GM18909 (cell line): ENCODE measurements around the gene RUVBL2.
"Not testable (repeated sequence)": the region's sequence is repeated elsewhere in the genome, so short reads cannot be mapped to it uniquely, and the experiment has no call there.

Experiments used
- ATAC-seq: cut with Tn5 transposase; IDR thresholded peaks from one replicate; pipeline ENCODE4 v1.9.1; 2021; ENCODE audit warnings: mild to moderate bottlenecking; ENCODE audit not compliant: unreplicated experiment, poor library complexity

Gene RUVBL2

GRCh38 chr19:49038557-49039276 lies 45.0 kb downstream of the RUVBL2 start:
- not testable (repeated sequence) for ATAC-seq

GRCh38 chr19:49039736-49040135 lies 46.0 kb downstream of the RUVBL2 start:
- not testable (repeated sequence) for ATAC-seq

- ATAC-seq = no peak
These were observed 48.5 kb downstream of the RUVBL2 start for GRCh38 chr19:49042177-49042576.

- not testable (repeated sequence) for ATAC-seq
These were observed 49.0 kb downstream of the RUVBL2 start for GRCh38 chr19:49042666-49043065.

GRCh38 chr19:49043548-49043947 lies 49.9 kb downstream of the RUVBL2 start, which contains the start of gene CGB5:
Gene CGB5 (plus strand): TSS chr19:49043848. CDS start chr19:49044210, 362 bp downstream.
- not testable (repeated sequence) for ATAC-seq

GRCh38 chr19:49049011-49049410 lies 55.3 kb downstream of the RUVBL2 start, which contains the start of gene CGB8:
Gene CGB8 (minus strand): TSS chr19:49049111. CDS start chr19:49048739, 372 bp downstream.
- ATAC-seq = not testable (repeated sequence)

GRCh38 chr19:49049834-49050233 lies 56.1 kb downstream of the RUVBL2 start:
- not testable (repeated sequence) for ATAC-seq

GRCh38 chr19:49050376-49051033 lies 56.8 kb downstream of the RUVBL2 start:
- ATAC-seq = not testable (repeated sequence)

GRCh38 chr19:49056101-49056901 lies 62.6 kb downstream of the RUVBL2 start:
- no peak for ATAC-seq

GRCh38 chr19:49056902-49057596 lies 63.4 kb downstream of the RUVBL2 start:
- ATAC-seq = not testable (repeated sequence)

GRCh38 chr19:49057636-49058234 lies 64.0 kb downstream of the RUVBL2 start, which contains the start of gene CGB7:
Gene CGB7 (minus strand): TSS chr19:49057749. CDS start chr19:49055375, 2,374 bp downstream.
- ATAC-seq = no peak

- no peak for ATAC-seq
These were observed 64.9 kb downstream of the RUVBL2 start for GRCh38 chr19:49058562-49058961.

- no peak for ATAC-seq
These were observed 65.4 kb downstream of the RUVBL2 start for GRCh38 chr19:49059053-49059452.

- ATAC-seq = no peak
These were observed 67.3 kb downstream of the RUVBL2 start for GRCh38 chr19:49061000-49061399.

GRCh38 chr19:49061445-49061844 lies 67.8 kb downstream of the RUVBL2 start:
- ATAC-seq = no peak

GRCh38 chr19:49064029-49064629 lies 70.4 kb downstream of the RUVBL2 start:
- ATAC-seq = no peak

- ATAC-seq = no peak
These were observed 71.3 kb downstream of the RUVBL2 start, which contains the start of gene NTF4 for GRCh38 chr19:49064768-49065611. Gene NTF4 (minus strand): TSS chr19:49064818. CDS start chr19:49061997, 2,821 bp downstream.
